ENCODE measurements around the gene KIF26A.

- TF ChIP-seq CTCF (IDR thresholded peaks at IDR 0.05): no peak
- no peak for TF ChIP-seq POLR2A (IDR thresholded peaks at IDR 0.05)
These were observed 57.5 kb downstream of the KIF26A start for GRCh38 chr14:104195878-104196277.
